ENCODE measurements around the gene DAB2IP.

The DAB2IP gene

DNA sequence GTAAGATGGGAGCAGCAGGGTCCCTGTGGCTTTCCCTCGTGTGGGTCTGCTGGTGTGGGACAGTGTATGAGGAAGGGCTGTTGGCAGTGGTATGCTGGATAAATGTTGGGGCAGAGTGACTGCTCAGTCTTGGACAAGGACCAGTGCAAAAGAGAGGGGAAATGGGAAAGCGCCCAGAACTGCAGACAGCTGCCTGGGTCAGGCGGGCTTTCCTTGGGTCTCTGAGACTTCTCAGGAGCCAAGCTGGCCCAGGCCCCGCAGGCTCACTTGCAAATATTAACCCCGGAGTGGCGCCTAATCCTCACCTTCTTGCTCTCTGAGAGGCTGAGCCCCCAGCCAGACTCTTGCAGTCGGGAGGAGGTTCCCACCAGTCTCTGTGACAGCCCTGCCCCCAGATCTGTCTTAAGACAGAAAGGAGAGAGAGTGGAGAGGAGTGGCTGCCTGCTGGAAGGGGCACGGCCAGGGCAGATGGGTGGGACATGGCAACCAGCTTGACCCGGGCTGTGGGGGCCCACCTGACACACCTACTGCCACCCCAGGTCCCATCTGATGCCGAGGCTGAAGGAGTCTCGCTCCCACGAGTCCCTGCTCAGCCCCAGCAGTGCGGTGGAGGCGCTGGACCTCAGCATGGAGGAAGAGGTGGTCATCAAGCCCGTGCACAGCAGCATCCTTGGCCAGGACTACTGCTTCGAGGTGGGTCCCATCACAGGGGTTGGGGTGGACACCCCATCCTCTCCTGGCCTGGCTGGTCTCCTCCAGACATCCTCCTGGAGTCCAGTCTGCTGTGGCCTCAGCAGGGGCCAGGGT is 105.2 kb downstream of the DAB2IP start:
- no peak overlapping the region for H3K4me3 ChIP-seq (ENCODE audit: low read depth, low read length, poor library complexity, severe bottlenecking)
- H3K79me2 ChIP-seq (ENCODE audit: insufficient read depth, low read length): no peaks in the 10 kb centered on the region
- no peak overlapping the region for H3K27ac ChIP-seq (ENCODE audit: low read depth, low read length, poor library complexity, severe bottlenecking)
- no peak overlapping the region for H2AFZ ChIP-seq (ENCODE audit: low read length)
- H3K9ac ChIP-seq (ENCODE audit: low read length): no peak overlapping the region
- peaks cover 44% of the 10 kb centered on the region; the same call in 1 of the 2 replicates for H3K36me3 ChIP-seq (ENCODE audit: insufficient read depth, low read length)
- no peaks in the 10 kb centered on the region for H4K20me1 ChIP-seq (ENCODE audit: insufficient read depth, low read length)
- no peaks in the 10 kb centered on the region for H3K4me1 ChIP-seq (ENCODE audit: insufficient read depth, low read length, severe bottlenecking)
- H3K27me3 ChIP-seq (ENCODE audit: insufficient read depth, low read length): no peaks in the 10 kb centered on the region
- H3K9me3 ChIP-seq (ENCODE audit: low read length): no peaks in the 10 kb centered on the region
- H3K9me2 ChIP-seq (ENCODE audit: low read depth, low read length): no peaks in the 10 kb centered on the region
- no peaks in the 10 kb centered on the region for H3F3A ChIP-seq (ENCODE audit: insufficient read depth, low read length)
- no peak for TF ChIP-seq EZH2 (IDR thresholded peaks at IDR 0.05; ENCODE audit: borderline replicate concordance, low read length)
- TF ChIP-seq, protein P1, sequence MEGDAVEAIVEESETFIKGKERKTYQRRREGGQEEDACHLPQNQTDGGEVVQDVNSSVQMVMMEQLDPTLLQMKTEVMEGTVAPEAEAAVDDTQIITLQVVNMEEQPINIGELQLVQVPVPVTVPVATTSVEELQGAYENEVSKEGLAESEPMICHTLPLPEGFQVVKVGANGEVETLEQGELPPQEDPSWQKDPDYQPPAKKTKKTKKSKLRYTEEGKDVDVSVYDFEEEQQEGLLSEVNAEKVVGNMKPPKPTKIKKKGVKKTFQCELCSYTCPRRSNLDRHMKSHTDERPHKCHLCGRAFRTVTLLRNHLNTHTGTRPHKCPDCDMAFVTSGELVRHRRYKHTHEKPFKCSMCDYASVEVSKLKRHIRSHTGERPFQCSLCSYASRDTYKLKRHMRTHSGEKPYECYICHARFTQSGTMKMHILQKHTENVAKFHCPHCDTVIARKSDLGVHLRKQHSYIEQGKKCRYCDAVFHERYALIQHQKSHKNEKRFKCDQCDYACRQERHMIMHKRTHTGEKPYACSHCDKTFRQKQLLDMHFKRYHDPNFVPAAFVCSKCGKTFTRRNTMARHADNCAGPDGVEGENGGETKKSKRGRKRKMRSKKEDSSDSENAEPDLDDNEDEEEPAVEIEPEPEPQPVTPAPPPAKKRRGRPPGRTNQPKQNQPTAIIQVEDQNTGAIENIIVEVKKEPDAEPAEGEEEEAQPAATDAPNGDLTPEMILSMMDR (IDR thresholded peaks at IDR 0.05; ENCODE audit: low read length): no peak
- H3K4me2 ChIP-seq (ENCODE audit: low read length): no peak overlapping the region

DNA sequence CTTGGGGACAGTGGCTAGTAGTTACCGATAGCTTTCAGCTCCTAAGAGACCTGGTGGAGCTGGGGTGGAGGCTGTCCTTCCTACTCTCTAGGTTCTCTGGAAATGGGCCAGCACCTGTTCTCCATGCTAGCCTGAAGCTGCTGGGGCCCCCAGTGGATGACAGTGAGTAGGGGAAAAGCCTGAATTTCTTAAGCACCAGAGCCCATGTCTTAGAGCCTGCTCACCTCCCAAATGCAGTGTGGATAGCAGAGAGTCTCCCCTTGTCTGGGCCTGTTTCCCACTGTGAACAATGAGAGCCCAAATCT is 105.8 kb downstream of the DAB2IP start:
- H3K4me3 ChIP-seq (ENCODE audit: low read depth, low read length, poor library complexity, severe bottlenecking): no peak overlapping the region
- H2AFZ ChIP-seq (ENCODE audit: low read length): no peak overlapping the region
- H3K9me2 ChIP-seq (ENCODE audit: low read depth, low read length): no peaks in the 10 kb centered on the region
- H3K79me2 ChIP-seq (ENCODE audit: insufficient read depth, low read length): no peaks in the 10 kb centered on the region
- H3K9me3 ChIP-seq (ENCODE audit: low read length): no peaks in the 10 kb centered on the region
- H4K20me1 ChIP-seq (ENCODE audit: insufficient read depth, low read length): no peaks in the 10 kb centered on the region
- no peaks in the 10 kb centered on the region for H3K27me3 ChIP-seq (ENCODE audit: insufficient read depth, low read length)
- H3K4me2 ChIP-seq (ENCODE audit: low read length): no peak overlapping the region
- H3K36me3 ChIP-seq (ENCODE audit: insufficient read depth, low read length): peaks cover 50% of the 10 kb centered on the region; the same call in 1 of the 2 replicates
- no peak overlapping the region for H3K27ac ChIP-seq (ENCODE audit: low read depth, low read length, poor library complexity, severe bottlenecking)
- no peaks in the 10 kb centered on the region for H3K4me1 ChIP-seq (ENCODE audit: insufficient read depth, low read length, severe bottlenecking)
- no peak overlapping the region for H3K9ac ChIP-seq (ENCODE audit: low read length)
- no peaks in the 10 kb centered on the region for H3F3A ChIP-seq (ENCODE audit: insufficient read depth, low read length)
- no peak for TF ChIP-seq EZH2 (IDR thresholded peaks at IDR 0.05; ENCODE audit: borderline replicate concordance, low read length)
- TF ChIP-seq, protein P1 (IDR thresholded peaks at IDR 0.05; ENCODE audit: low read length): no peak

DNA sequence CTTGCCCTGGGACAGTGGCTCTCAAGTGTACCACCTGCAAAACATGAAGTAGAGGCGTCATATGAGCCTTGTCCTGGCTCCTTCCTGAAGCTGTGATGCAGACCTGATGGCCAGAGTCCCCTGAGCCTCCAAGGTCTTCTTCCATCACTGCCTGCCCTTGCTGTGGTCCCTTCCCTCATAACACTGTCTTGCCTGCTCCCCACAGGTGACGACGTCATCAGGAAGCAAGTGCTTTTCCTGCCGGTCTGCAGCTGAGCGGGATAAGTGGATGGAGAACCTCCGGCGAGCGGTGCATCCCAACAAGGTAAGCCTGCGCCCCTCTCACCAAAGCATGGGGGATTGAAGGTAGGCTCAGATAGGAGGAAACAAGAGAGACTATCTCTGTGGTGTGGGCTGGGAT is 107.3 kb downstream of the DAB2IP start:
- H3F3A ChIP-seq (ENCODE audit: insufficient read depth, low read length): no peaks in the 10 kb centered on the region
- TF ChIP-seq EZH2 (IDR thresholded peaks at IDR 0.05; ENCODE audit: borderline replicate concordance, low read length): no peak
- TF ChIP-seq, protein P1 (IDR thresholded peaks at IDR 0.05; ENCODE audit: low read length): no peak

More for the DNA sequence above, 107.3 kb downstream of the DAB2IP start:
- Histone ChIP-seq H3K4me2 (ENCODE audit: low read length) (no peak overlapping the region), H3K79me2 (ENCODE audit: insufficient read depth, low read length) (no peaks in the 10 kb centered on the region), H4K20me1 (ENCODE audit: insufficient read depth, low read length) (no peaks in the 10 kb centered on the region), H3K9ac (ENCODE audit: low read length) (no peak overlapping the region), H3K9me3 (ENCODE audit: low read length) (no peaks in the 10 kb centered on the region), H3K4me3 (ENCODE audit: low read depth, low read length, poor library complexity, severe bottlenecking) (no peak overlapping the region), H3K36me3 (ENCODE audit: insufficient read depth, low read length) (peaks cover 64% of the 10 kb centered on the region; the same call in 1 of the 2 replicates), H3K27me3 (ENCODE audit: insufficient read depth, low read length) (no peaks in the 10 kb centered on the region), H3K4me1 (ENCODE audit: insufficient read depth, low read length, severe bottlenecking) (no peaks in the 10 kb centered on the region), H3K9me2 (ENCODE audit: low read depth, low read length) (no peaks in the 10 kb centered on the region), H2AFZ (ENCODE audit: low read length) (no peak overlapping the region), H3K27ac (ENCODE audit: low read depth, low read length, poor library complexity, severe bottlenecking) (no peak overlapping the region)

Data from OCI-LY1 (cell line).